Mesenchymal stem cell (in vitro differentiated cells and primary cell): Measurements from ENCODE around the gene GABRB3.

Source experiments
- DNase-seq: peaks from one replicate; pipeline ENCODE4 v3.0.0-alpha.2; 2013
- H2AFZ ChIP-seq: one replicate; pipeline ENCODE4 v1.6.1; 2013; ENCODE audit warnings: low read depth, mild to moderate bottlenecking, control low read depth, inconsistent platforms, low read length, moderate library complexity
- H2AK5ac ChIP-seq: 2 replicates; pipeline ENCODE4 v1.6.1; 2013; ENCODE audit warnings: low read length, moderate library complexity, mild to moderate bottlenecking, inconsistent platforms; ENCODE audit not compliant: severe bottlenecking
- H2BK120ac ChIP-seq: one replicate; pipeline ENCODE4 v1.6.1; 2013; ENCODE audit warnings: low read depth, mild to moderate bottlenecking, inconsistent platforms, low read length, moderate library complexity
- H2BK12ac ChIP-seq, 2 experiments: one replicate each; pipeline ENCODE4 v1.6.1; 2013; ENCODE audit warnings: inconsistent platforms in 2 of 2, low read length in 2 of 2, mild to moderate bottlenecking in 2 of 2, moderate library complexity in 2 of 2, control low read depth in 1 of 2
- H2BK15ac ChIP-seq: one replicate; pipeline ENCODE4 v1.6.1; 2013; ENCODE audit warnings: mild to moderate bottlenecking, low read depth, inconsistent platforms; ENCODE audit not compliant: poor library complexity, severe bottlenecking
- H2BK5ac ChIP-seq: 2 replicates; pipeline ENCODE4 v1.6.1; 2013; ENCODE audit warnings: low read depth, mild to moderate bottlenecking, low read length, control low read depth, inconsistent platforms; ENCODE audit not compliant: poor library complexity, severe bottlenecking
- H3K14ac ChIP-seq, 2 experiments: one replicate each; pipeline ENCODE4 v1.6.1; 2013; ENCODE audit warnings: inconsistent platforms in 2 of 2, low read length in 2 of 2, control low read depth in 1 of 2, mild to moderate bottlenecking in 1 of 2, moderate library complexity in 1 of 2
- H3K18ac ChIP-seq, 2 experiments: one replicate each; pipeline ENCODE4 v1.6.1; 2013; ENCODE audit warnings: inconsistent platforms in 2 of 2, low read length in 2 of 2, control low read depth in 1 of 2, low read depth in 1 of 2, mild to moderate bottlenecking in 1 of 2
- H3K23ac ChIP-seq, 2 experiments: one replicate each; pipeline ENCODE4 v1.6.1; 2013; ENCODE audit warnings: inconsistent platforms in 2 of 2, low read length in 2 of 2, mild to moderate bottlenecking in 2 of 2, moderate library complexity in 2 of 2, control low read depth in 1 of 2
- H3K27ac ChIP-seq: 2 replicates; pipeline ENCODE4 v1.5.1; 2013; ENCODE audit warnings: mild to moderate bottlenecking, moderate library complexity, low read length, control low read depth, inconsistent platforms; ENCODE audit not compliant: poor library complexity, severe bottlenecking
- H3K27me3 ChIP-seq, 2 experiments: 2 replicates each; pipeline versions ENCODE4 v1.6.1 to v1.7.0; 2013; ENCODE audit warnings: low read length in 2 of 2, mild to moderate bottlenecking in 2 of 2, moderate library complexity in 2 of 2, control low read depth in 1 of 2, inconsistent platforms in 1 of 2; ENCODE audit not compliant: control insufficient read depth in 1 of 2, insufficient read depth in 1 of 2
- H3K36me3 ChIP-seq, 2 experiments: 2 replicates each; pipeline versions ENCODE4 v1.6.1 to v1.7.0; 2013; ENCODE audit warnings: low read length in 2 of 2, control low read depth in 1 of 2, inconsistent platforms in 1 of 2, low read depth in 1 of 2, mild to moderate bottlenecking in 1 of 2; ENCODE audit not compliant: insufficient read depth in 2 of 2, control insufficient read depth in 1 of 2
- H3K4ac ChIP-seq, 2 experiments: one replicate each; pipeline ENCODE4 v1.6.1; 2013; ENCODE audit warnings: inconsistent platforms in 2 of 2, low read length in 2 of 2, mild to moderate bottlenecking in 2 of 2, moderate library complexity in 2 of 2, control low read depth in 1 of 2, low read depth in 1 of 2
- H3K4me1 ChIP-seq: 2 replicates; pipeline ENCODE4 v1.6.1; 2013; ENCODE audit warnings: low read depth, low read length, control low read depth; ENCODE audit not compliant: control insufficient read depth, insufficient read depth
- H3K4me2 ChIP-seq: 2 replicates; pipeline ENCODE4 v1.6.1; 2013; ENCODE audit warnings: low read length, mild to moderate bottlenecking, inconsistent platforms; ENCODE audit not compliant: poor library complexity, severe bottlenecking
- H3K4me3 ChIP-seq, 2 experiments: 2 replicates each; pipeline versions ENCODE4 v1.5.1 to v1.7.0; 2013; ENCODE audit warnings: low read length in 2 of 2, mild to moderate bottlenecking in 2 of 2, control low read depth in 1 of 2, low read depth in 1 of 2; ENCODE audit not compliant: insufficient read depth in 1 of 2
- H3K79me1 ChIP-seq: replicated peaks from 2 replicates; pipeline ENCODE4 v1.6.1; 2013; ENCODE audit warnings: mild to moderate bottlenecking, control low read depth, low read length, inconsistent platforms; ENCODE audit not compliant: poor library complexity, severe bottlenecking
- H3K9ac ChIP-seq: 2 replicates; pipeline ENCODE4 v1.7.0; 2013; ENCODE audit warnings: mild to moderate bottlenecking, low read length, moderate library complexity
- H3K9me3 ChIP-seq: 2 replicates; pipeline ENCODE4 v1.7.0; 2013; ENCODE audit warnings: mild to moderate bottlenecking, low read length; ENCODE audit not compliant: control insufficient read depth
- H4K8ac ChIP-seq: one replicate; pipeline ENCODE4 v1.6.1; 2013; ENCODE audit warnings: inconsistent platforms, mild to moderate bottlenecking, low read length, moderate library complexity
- H4K91ac ChIP-seq: one replicate; pipeline ENCODE4 v1.6.1; 2013; ENCODE audit warnings: mild to moderate bottlenecking, low read length, inconsistent platforms
- WGBS: methylation state at CpG from one replicate; pipeline ENCODE4 v1.1.7; 2013; ENCODE audit warnings: mixed read lengths; 5-methylcytosine and 5-hydroxymethylcytosine counted together

Gene GABRB3

DNA sequence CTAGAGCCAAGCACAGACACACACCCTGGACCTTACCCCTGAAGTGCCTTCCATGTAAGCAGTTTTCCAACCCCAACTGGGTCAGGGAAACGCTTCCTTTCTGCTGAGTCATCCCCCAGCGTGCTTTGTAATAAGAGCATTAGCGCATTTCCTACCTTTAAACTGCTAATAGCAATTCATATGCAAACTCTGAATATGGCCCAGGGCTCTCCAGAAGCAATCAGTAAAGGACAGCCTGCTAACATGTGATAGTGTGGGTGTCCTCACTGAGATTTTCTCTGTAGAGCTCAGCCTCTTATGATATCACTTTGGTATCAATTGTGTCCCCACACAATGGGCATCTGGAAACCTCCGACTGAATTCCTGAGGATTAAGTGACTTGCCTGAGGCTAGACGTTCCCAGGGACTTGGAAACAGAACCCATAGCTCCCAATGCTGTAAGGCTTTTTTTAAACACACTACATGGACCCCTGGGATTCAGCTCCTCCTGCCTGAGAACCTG, 5.6 kb downstream of the GABRB3 start:
- Histone ChIP-seq H3K4me1 (peaks cover 7% of the 10 kb centered on the region), H3K27me3 (peaks cover 12 to 27% of the 10 kb centered on the region in 2 experiments), H3K14ac (no peak overlapping the region), H3K23ac (no peak overlapping the region), H3K4me3 (no peak overlapping the region), H3K4ac (no peak overlapping the region), H3K18ac (no peak overlapping the region), H3K36me3 (no peaks in the 10 kb centered on the region), H3K4me2 (no peak overlapping the region), H3K9me3 (no peaks in the 10 kb centered on the region), H2AFZ (no peak overlapping the region), H2BK12ac (no peak overlapping the region), H2BK120ac (no peak overlapping the region), H2BK15ac (no peak overlapping the region), H4K91ac (no peak overlapping the region), H2AK5ac (no peak overlapping the region), H2BK5ac (no peak overlapping the region), H3K9ac (no peak overlapping the region), H4K8ac (no peak overlapping the region), H3K27ac (no peak overlapping the region), H3K79me1 (no peaks in the 10 kb centered on the region)
- DNase-seq: no peak
- WGBS: 10% methylated on average over 5 of the region's 5 CpGs

DNA sequence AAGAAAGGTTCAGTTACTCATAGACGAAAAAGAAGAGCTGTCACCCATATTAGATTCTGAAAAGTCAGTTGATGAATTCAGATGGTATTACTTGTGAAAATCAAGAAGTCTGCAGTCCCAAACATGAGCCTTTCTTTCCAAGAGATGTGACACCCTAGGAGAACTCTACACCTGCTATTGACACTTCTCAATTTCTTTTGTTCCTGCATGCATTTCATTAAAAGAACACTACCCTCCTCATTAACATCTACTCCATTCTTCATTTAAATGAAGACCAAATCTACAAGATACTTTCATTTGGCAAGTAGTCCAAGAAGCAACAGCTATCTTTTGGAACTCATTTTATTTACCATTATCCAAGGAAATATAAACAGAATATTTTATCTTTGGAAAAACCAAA, 6.6 kb downstream of the GABRB3 start:
- H2BK120ac ChIP-seq: no peak overlapping the region

DNA sequence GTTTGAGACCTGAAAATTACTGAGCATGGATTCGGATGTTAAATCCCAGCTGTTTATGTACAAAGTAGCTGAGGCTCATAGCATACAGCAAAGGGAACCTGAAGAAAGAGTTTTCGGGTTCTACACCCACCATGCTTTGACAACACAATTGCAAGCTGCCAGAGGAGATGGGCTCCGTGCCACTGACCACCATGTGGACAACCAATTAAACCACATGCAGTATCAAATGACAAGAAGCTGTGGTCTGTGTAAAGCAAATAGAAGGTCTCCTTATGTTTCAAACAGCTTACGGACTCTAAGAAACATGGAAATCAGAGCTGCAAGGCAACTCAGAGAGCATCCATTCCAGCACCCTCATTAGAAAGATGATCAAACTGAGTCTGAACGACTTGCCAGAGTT, 12.9 kb downstream of the GABRB3 start:
- Histone ChIP-seq H4K91ac (no peak overlapping the region), H3K23ac (no peak overlapping the region), H3K14ac (no peak overlapping the region), H3K4me2 (no peak overlapping the region), H3K9me3 (no peaks in the 10 kb centered on the region), H2BK5ac (no peak overlapping the region), H4K8ac (no peak overlapping the region), H3K18ac (no peak overlapping the region), H3K27me3 (no peaks in the 10 kb centered on the region), H2AK5ac (no peak overlapping the region), H3K4ac (no peak overlapping the region), H2BK15ac (no peak overlapping the region), H2BK12ac (no peak overlapping the region), H3K9ac (no peak overlapping the region), H2BK120ac (no peak overlapping the region), H3K4me1 (no peaks in the 10 kb centered on the region), H2AFZ (no peak overlapping the region), H3K79me1 (no peaks in the 10 kb centered on the region), H3K4me3 (no peak overlapping the region), H3K27ac (no peak overlapping the region), H3K36me3 (no peaks in the 10 kb centered on the region)
- 65% methylated on average over 5 of the region's 5 CpGs for WGBS
- no peak for DNase-seq

More for the DNA sequence above, 6.6 kb downstream of the GABRB3 start:
- H3K14ac ChIP-seq: no peak overlapping the region
- no peaks in the 10 kb centered on the region for H3K79me1 ChIP-seq
- H3K9ac ChIP-seq: no peak overlapping the region
- H2BK12ac ChIP-seq: no peak overlapping the region
- H2BK5ac ChIP-seq: no peak overlapping the region
- DNase-seq: no peak
- no peaks in the 10 kb centered on the region for H3K36me3 ChIP-seq
- peaks cover 3 to 17% of the 10 kb centered on the region in 2 experiments for H3K27me3 ChIP-seq
- no peak overlapping the region for H4K8ac ChIP-seq
- H3K27ac ChIP-seq: no peak overlapping the region
- no peaks in the 10 kb centered on the region for H3K9me3 ChIP-seq
- H4K91ac ChIP-seq: no peak overlapping the region
- H3K23ac ChIP-seq: no peak overlapping the region
- H2AFZ ChIP-seq: no peak overlapping the region
- no peak overlapping the region for H2AK5ac ChIP-seq
- 60% methylated on average over 1 of the region's 1 CpG for WGBS
- no peak overlapping the region for H3K18ac ChIP-seq
- H3K4ac ChIP-seq: no peak overlapping the region
- H3K4me1 ChIP-seq: no peaks in the 10 kb centered on the region
- H2BK15ac ChIP-seq: no peak overlapping the region
- no peak overlapping the region for H3K4me2 ChIP-seq
- H3K4me3 ChIP-seq: no peak overlapping the region

DNA sequence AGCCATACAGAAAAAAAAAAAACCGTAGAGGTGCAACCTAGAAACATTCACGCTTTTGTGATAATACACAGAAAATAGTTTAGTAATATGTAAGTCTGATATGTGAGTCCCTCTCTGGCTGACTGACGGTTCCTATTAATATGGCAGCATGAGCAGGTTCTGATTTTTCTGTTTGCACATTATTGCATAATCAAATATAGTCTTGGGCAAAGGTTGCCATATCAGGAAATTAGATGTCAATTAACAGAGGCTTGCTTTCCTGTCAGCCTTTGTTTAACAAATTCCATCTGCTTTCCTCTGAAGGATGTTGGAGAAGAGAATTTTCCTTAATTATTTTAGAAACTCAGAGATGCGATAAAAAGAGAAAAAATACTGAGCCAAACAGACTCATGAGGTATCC, 14.8 kb downstream of the GABRB3 start:
- no peak overlapping the region for H2BK12ac ChIP-seq
- H3K27ac ChIP-seq: no peak overlapping the region
- WGBS: 41% methylated on average over 4 of the region's 4 CpGs

More for the DNA sequence above, 14.8 kb downstream of the GABRB3 start:
- Histone ChIP-seq H4K91ac (no peak overlapping the region), H2AFZ (no peak overlapping the region), H3K27me3 (no peaks in the 10 kb centered on the region), H3K36me3 (no peaks in the 10 kb centered on the region), H3K4me3 (no peak overlapping the region), H3K79me1 (no peaks in the 10 kb centered on the region), H2BK120ac (no peak overlapping the region), H4K8ac (no peak overlapping the region), H3K4ac (no peak overlapping the region), H2BK15ac (no peak overlapping the region), H3K9ac (no peak overlapping the region), H2BK5ac (no peak overlapping the region), H2AK5ac (no peak overlapping the region), H3K18ac (no peak overlapping the region), H3K4me2 (no peak overlapping the region), H3K14ac (no peak overlapping the region), H3K4me1 (no peaks in the 10 kb centered on the region), H3K9me3 (no peaks in the 10 kb centered on the region), H3K23ac (no peak overlapping the region)
- no peak for DNase-seq
